ENCODE measurements around the gene PRPF6.
A peak's percentile ranks its signal among the peaks of the same experiment; 100 is the strongest.
"Not testable (repeated sequence)": the region's sequence is repeated elsewhere in the genome, so short reads cannot be mapped to it uniquely, and the experiment has no call there.

PRPF6 gene

GRCh38 chr20:63972312-63973159 lies 8.4 kb upstream of the PRPF6 start:
- no peak overlapping the region for H3K9ac ChIP-seq (ENCODE audit: low read depth, low read length)
- no peaks in the 10 kb centered on the region for H3K4me1 ChIP-seq (ENCODE audit: insufficient read depth, low read length)
- peaks cover under 1% of the 10 kb centered on the region; the same call in 1 of the 2 replicates for H3K9me3 ChIP-seq (ENCODE audit: control insufficient read depth, insufficient read depth, low read length)
- no peaks in the 10 kb centered on the region for H3K36me3 ChIP-seq (ENCODE audit: insufficient read depth, low read length)

DNA sequence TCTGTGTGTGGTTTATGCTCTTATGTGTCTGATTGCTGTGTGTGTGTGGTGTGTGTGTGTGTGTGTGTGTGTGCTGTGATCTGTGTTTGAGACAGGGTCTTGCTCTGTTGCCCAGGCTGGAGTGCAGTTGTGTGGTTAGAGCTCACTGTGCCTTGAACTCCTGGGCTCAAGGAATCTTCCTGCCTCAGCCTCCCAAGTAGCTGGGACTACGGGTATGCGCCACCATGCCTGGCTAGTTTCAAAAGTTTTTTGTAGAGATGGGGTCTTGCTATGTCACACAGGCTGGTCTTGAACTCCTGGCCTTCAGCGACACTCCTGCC lies 7.8 kb upstream of the PRPF6 start:
- H3K4me1 ChIP-seq (ENCODE audit: insufficient read depth, low read length) = peaks cover 3% of the 10 kb centered on the region; the same call in 1 of the 2 replicates
- H3K9me3 ChIP-seq (ENCODE audit: control insufficient read depth, insufficient read depth, low read length) = no peaks in the 10 kb centered on the region
- H3K9ac ChIP-seq (ENCODE audit: low read depth, low read length) = no peak overlapping the region; the same call in 1 of the 2 replicates
- H3K36me3 ChIP-seq (ENCODE audit: insufficient read depth, low read length) = no peaks in the 10 kb centered on the region

DNA sequence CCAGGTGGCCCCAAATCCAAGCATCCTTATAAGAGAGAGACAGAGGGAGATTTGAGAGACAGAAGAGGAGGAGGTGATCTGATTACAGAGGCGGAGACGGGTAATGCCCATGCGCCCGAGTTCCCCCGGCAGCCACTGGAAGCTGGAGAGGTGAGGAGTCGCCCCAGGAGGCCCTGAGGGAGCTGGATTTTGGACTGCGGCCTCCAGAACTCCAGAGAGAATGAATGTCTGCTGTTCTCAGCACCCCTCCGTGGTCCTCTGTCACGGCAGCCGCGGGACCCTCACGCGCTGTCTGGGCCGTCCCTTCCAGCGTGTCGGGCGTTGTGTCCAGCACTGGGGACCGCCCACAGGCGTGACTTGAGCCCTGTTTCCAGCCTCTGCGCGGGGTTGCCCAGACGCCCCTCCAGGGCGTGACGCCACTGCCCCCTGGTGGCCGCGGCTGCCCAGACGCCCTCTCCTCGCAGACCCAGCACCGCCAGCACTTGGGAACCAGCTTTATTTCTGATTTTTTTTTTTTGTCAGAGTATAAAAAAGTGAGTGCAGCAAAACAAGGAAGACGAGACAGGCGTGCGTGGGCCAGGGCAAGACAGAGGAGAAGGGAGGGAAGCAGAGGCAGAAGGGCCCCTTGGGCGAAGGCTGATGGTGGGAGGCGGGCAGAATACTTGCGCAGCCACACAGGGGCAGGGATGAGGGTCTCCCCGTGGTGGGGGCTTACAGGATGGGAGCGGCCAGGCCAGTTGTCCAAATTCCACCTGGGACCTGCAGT lies 7.1 kb upstream of the PRPF6 start:
- peaks cover 4% of the 10 kb centered on the region; the same call in 1 of the 2 replicates for H3K4me1 ChIP-seq (ENCODE audit: insufficient read depth, low read length)
- H3K9ac ChIP-seq (ENCODE audit: low read depth, low read length) = peak overlapping the region; percentile 66
- H3K36me3 ChIP-seq (ENCODE audit: insufficient read depth, low read length) = no peaks in the 10 kb centered on the region
- no peaks in the 10 kb centered on the region for H3K9me3 ChIP-seq (ENCODE audit: control insufficient read depth, insufficient read depth, low read length)

- H3K4me1 ChIP-seq (ENCODE audit: insufficient read depth, low read length) = peaks cover 4% of the 10 kb centered on the region; the same call in 1 of the 2 replicates
- no peaks in the 10 kb centered on the region for H3K36me3 ChIP-seq (ENCODE audit: insufficient read depth, low read length)
- no peak overlapping the region for H3K9ac ChIP-seq (ENCODE audit: low read depth, low read length)
- H3K9me3 ChIP-seq (ENCODE audit: control insufficient read depth, insufficient read depth, low read length) = no peaks in the 10 kb centered on the region
These were observed 6.3 kb upstream of the PRPF6 start for GRCh38 chr20:63974402-63975200.

- H3K36me3 ChIP-seq (ENCODE audit: insufficient read depth, low read length); H3K9ac ChIP-seq (ENCODE audit: low read depth, low read length); H3K9me3 ChIP-seq (ENCODE audit: control insufficient read depth, insufficient read depth, low read length): not testable (repeated sequence)
- peaks cover 12% of the 10 kb centered on the region for H3K4me1 ChIP-seq (ENCODE audit: insufficient read depth, low read length)
These were observed 4.4 kb upstream of the PRPF6 start for GRCh38 chr20:63976511-63976910.

DNA sequence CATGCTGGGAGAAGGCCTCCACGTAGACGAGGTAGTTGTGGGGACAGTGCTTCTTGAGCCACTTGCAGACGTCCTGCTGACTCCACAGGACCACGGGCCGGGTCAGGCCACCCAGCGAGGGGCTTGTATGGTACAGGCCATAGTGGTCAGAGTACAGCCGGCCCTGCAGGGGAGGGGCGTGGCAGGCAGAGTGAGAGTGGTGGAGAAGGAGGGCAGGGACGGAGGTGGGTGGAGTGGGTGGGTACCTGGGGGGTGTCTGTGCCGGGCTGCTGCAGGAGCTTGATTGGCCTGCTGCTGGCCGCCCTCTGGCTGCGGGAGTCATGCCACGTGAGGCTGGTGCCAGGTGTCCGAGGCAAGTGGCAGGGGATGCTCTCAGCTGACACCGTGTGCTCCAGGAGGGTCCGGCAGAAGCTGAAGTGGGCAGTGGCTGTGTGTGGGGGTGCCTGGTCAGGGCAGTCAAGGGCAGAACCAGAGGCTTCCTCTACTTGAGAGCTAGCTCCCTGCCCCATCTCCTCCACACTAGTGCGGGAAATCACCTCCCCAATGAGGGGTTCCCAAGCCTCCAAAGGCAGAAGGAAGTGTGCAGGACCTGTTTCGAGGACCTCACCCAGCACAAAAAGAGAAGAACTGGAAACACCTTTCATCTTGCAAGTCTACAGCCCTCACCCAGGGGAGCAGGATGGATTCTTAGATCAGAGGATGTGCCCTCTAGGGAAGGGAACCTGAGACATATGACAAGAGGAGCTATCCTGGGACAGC lies 3.8 kb upstream of the PRPF6 start:
- H3K36me3 ChIP-seq (ENCODE audit: insufficient read depth, low read length) = no peaks in the 10 kb centered on the region
- H3K9me3 ChIP-seq (ENCODE audit: control insufficient read depth, insufficient read depth, low read length) = no peaks in the 10 kb centered on the region
- H3K9ac ChIP-seq (ENCODE audit: low read depth, low read length) = no peak overlapping the region
- H3K4me1 ChIP-seq (ENCODE audit: insufficient read depth, low read length) = peaks cover 15% of the 10 kb centered on the region

- Histone ChIP-seq H3K4me1 (ENCODE audit: insufficient read depth, low read length) (peaks cover 15% of the 10 kb centered on the region), H3K9ac (ENCODE audit: low read depth, low read length) (no peak overlapping the region), H3K36me3 (ENCODE audit: insufficient read depth, low read length) (peaks cover 4% of the 10 kb centered on the region; the same call in 1 of the 2 replicates), H3K9me3 (ENCODE audit: control insufficient read depth, insufficient read depth, low read length) (no peaks in the 10 kb centered on the region)
These were observed 3.1 kb upstream of the PRPF6 start for GRCh38 chr20:63977739-63978276.

- Histone ChIP-seq H3K9ac (ENCODE audit: low read depth, low read length) (peak overlapping the region; percentile 75), H3K36me3 (ENCODE audit: insufficient read depth, low read length) (peaks cover 7% of the 10 kb centered on the region; the same call in 1 of the 2 replicates), H3K9me3 (ENCODE audit: control insufficient read depth, insufficient read depth, low read length) (no peaks in the 10 kb centered on the region), H3K4me1 (ENCODE audit: insufficient read depth, low read length) (peaks cover 15% of the 10 kb centered on the region)
These were observed 2.4 kb upstream of the PRPF6 start for GRCh38 chr20:63978319-63979228.

GRCh38 chr20:63979229-63979556 lies 1.7 kb upstream of the PRPF6 start:
- H3K9ac ChIP-seq (ENCODE audit: low read depth, low read length) = peak overlapping the region; percentile 75
- H3K9me3 ChIP-seq (ENCODE audit: control insufficient read depth, insufficient read depth, low read length) = no peaks in the 10 kb centered on the region
- peaks cover 8% of the 10 kb centered on the region; the same call in 1 of the 2 replicates for H3K36me3 ChIP-seq (ENCODE audit: insufficient read depth, low read length)
- H3K4me1 ChIP-seq (ENCODE audit: insufficient read depth, low read length) = peaks cover 15% of the 10 kb centered on the region

DNA sequence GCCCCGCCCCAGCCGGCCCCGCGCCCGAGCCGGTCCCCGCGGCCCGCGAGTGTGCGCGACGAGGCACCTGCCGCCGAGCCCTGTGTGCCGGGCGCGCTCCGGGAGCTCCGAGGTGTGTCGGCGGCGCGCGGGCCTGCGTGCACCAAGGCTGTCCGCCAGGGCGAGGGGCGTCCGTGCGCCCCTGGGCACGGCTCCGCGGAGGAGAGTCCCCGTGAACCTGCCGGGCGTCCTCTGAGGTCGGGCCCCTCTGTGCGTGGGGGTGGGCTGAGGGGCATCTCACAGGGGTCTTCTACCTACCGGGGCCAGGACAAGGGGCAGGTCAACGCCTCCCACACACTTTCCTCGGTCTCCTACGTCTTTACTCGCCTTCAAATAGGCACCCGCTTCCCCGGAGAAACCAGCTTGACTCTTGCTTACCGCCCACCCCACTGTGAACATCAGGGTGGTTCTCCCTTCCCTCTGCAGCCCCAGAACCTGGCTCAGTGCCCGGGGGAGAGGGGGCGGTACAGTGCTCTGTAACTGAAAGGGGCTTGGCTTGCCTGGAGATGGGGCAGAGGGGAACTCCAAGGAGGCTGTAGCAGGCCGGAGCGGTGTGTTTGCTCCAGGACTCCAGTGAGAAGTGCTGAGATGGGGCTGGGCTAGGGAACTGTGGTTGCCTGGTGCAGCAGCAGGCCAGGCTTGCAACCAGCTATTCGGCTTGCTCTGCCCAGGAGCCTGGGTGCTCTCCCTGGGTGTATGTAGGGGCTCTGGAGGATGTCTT lies 1.2 kb upstream of the PRPF6 start, which contains the start of gene SAMD10:
SAMD10 (minus strand) TSS at position 86 of the 760 bp plus-strand sequence. CDS start 175 bp downstream, outside the sequence.
- Histone ChIP-seq H3K9ac (ENCODE audit: low read depth, low read length) (peak within 1 kb of the TSS; percentile 75), H3K36me3 (ENCODE audit: insufficient read depth, low read length) (peaks cover 14% of the 10 kb centered on the region), H3K4me1 (ENCODE audit: insufficient read depth, low read length) (peaks cover 15% of the 10 kb centered on the region)

DNA sequence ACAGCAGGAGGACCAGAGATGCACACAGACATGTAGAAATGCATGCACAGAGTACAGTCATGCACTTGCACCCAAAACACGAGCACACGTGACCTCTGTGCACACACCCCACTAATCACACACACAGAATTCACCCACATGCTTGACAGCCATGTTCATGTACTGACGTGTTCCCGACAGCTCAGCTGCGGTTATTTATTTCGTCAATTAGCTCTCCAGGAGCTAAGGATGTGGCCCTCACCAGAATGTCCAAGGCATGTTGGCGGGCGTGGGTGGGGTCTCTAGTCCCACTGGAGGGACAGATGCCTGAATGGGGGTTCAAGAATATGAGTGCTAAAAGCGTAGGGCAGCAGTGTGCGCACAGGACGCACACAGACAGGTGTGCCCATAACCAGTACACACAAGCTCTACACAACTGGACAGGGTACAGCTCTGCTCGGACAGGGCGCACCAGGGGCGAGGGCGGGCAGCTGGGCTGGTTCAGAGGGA lies 571 bp upstream of the PRPF6 start:
- Histone ChIP-seq H3K9ac (ENCODE audit: low read depth, low read length) (peak overlapping the region; percentile 75), H3K36me3 (ENCODE audit: insufficient read depth, low read length) (peaks cover 20% of the 10 kb centered on the region)

More for the DNA sequence above, 1.2 kb upstream of the PRPF6 start, which contains the start of gene SAMD10:
- no peaks in the 10 kb centered on the region for H3K9me3 ChIP-seq (ENCODE audit: control insufficient read depth, insufficient read depth, low read length)

GRCh38 chr20:63982937-63983336 lies 2.0 kb downstream of the PRPF6 start:
- H3K4me1 ChIP-seq (ENCODE audit: insufficient read depth, low read length) = peaks cover 14% of the 10 kb centered on the region
- H3K9me3 ChIP-seq (ENCODE audit: control insufficient read depth, insufficient read depth, low read length) = no peaks in the 10 kb centered on the region
- H3K36me3 ChIP-seq (ENCODE audit: insufficient read depth, low read length) = peaks cover 22% of the 10 kb centered on the region
- H3K9ac ChIP-seq (ENCODE audit: low read depth, low read length) = no peak overlapping the region

More for the DNA sequence above, 571 bp upstream of the PRPF6 start:
- Histone ChIP-seq H3K4me1 (ENCODE audit: insufficient read depth, low read length) (peaks cover 15% of the 10 kb centered on the region), H3K9me3 (ENCODE audit: control insufficient read depth, insufficient read depth, low read length) (no peaks in the 10 kb centered on the region)
